Activated T-cell treated with anti-CD3 and anti-CD28 coated beads, Interleukin-2, amount 50 U/mL, for 4 hours (primary cell): ENCODE measurements around the gene TMEM94. TPM values are rescaled to one million over a fixed set of nuclear protein-coding genes. Genes with fewer than 3 reads are reported as not detected.
"Not testable (repeated sequence)": the region's sequence is repeated elsewhere in the genome, so short reads cannot be mapped to it uniquely, and the experiment has no call there.

ENCODE experiments used
- ATAC-seq, 2 donors: fragments of 200-7000 bp; cut with Tn5 transposase; one replicate each; pipeline ENCODE4 v1.10.0; 2021
- DNase-seq: peaks from one replicate; pipeline ENCODE4 v3.0.0-alpha.2; 2020
- H3K27me3 Mint-ChIP-seq: one replicate; pipeline ENCODE4 v1.8.0; 2021; ENCODE audit warnings: low read depth, mixed read lengths
- H3K36me3 Mint-ChIP-seq: one replicate; pipeline ENCODE4 v1.8.0; 2022; ENCODE audit warnings: mixed read lengths; ENCODE audit not compliant: insufficient read depth
- H3K4me1 Mint-ChIP-seq: one replicate; pipeline ENCODE4 v1.8.0; 2021; ENCODE audit warnings: low read depth, mixed read lengths
- H3K4me3 Mint-ChIP-seq: one replicate; pipeline ENCODE4 v1.8.0; 2021; ENCODE audit warnings: mild to moderate bottlenecking, moderate library complexity, mixed read lengths
- H3K9me3 Mint-ChIP-seq: one replicate; pipeline ENCODE4 v1.8.0; 2021; ENCODE audit warnings: mixed read lengths
- total RNA-seq, 3 donors: library from RNA; stranded (reverse); gene quantifications; one replicate each; pipeline ENCODE4 v1.2.1, GENCODE V29; 2021

The TMEM94 gene
- total RNA-seq, 3 donors from 2014 or later: 44.0 to 49.6 (median 46.6) TPM

- H3K4me3 Mint-ChIP-seq: not testable (repeated sequence)
Observed at GRCh38 chr17:75434433-75434832, 22.0 kb upstream of the TMEM94 start.

GRCh38 chr17:75437404-75437803, 19.0 kb upstream of the TMEM94 start:
- not testable (repeated sequence) for H3K27me3 Mint-ChIP-seq, ATAC-seq, H3K36me3 Mint-ChIP-seq, H3K4me3 Mint-ChIP-seq, DNase-seq, H3K9me3 Mint-ChIP-seq
- H3K4me1 Mint-ChIP-seq: peaks cover 14% of the 10 kb centered on the region

More at GRCh38 chr17:75434433-75434832, 22.0 kb upstream of the TMEM94 start:
- peaks cover 14% of the 10 kb centered on the region for H3K4me1 Mint-ChIP-seq
- not testable (repeated sequence) for H3K36me3 Mint-ChIP-seq, ATAC-seq, H3K9me3 Mint-ChIP-seq, H3K27me3 Mint-ChIP-seq, DNase-seq

DNA sequence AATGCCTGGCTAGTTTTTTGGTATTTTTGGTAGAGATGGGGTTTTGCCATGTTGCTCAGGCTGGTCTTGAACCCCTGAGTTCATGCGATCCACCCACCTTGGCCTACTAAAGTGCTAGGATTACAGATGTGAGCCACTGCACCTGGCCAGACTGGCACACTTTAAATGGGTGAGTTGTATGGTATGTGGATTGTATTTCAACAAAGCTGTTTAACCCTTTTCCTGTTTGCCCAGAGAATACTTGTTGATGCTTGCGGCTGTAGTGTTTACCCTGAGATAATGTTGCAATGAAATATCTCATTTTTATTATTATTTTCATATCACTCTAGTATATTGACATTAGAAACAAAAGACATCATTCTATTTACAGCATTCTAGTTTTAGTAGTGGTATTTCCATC, 17.1 kb upstream of the TMEM94 start:
- Mint-ChIP-seq H3K4me1 (peaks cover 14% of the 10 kb centered on the region), H3K27me3 (no peaks in the 10 kb centered on the region), H3K9me3 (no peaks in the 10 kb centered on the region), H3K36me3 (no peaks in the 10 kb centered on the region), H3K4me3 (no peak overlapping the region)
- ATAC-seq: no peak
- no peak for DNase-seq

- no peak overlapping the region for H3K4me3 Mint-ChIP-seq
- ATAC-seq: no peak
- no peak for DNase-seq
- H3K9me3 Mint-ChIP-seq: no peaks in the 10 kb centered on the region
- H3K36me3 Mint-ChIP-seq: no peaks in the 10 kb centered on the region
- H3K27me3 Mint-ChIP-seq: no peaks in the 10 kb centered on the region
- H3K4me1 Mint-ChIP-seq: peaks cover 4% of the 10 kb centered on the region
Observed at GRCh38 chr17:75440738-75441448, 15.5 kb upstream of the TMEM94 start.

- H3K4me3 Mint-ChIP-seq: no peak overlapping the region
- no peaks in the 10 kb centered on the region for H3K36me3 Mint-ChIP-seq
- no peaks in the 10 kb centered on the region for H3K27me3 Mint-ChIP-seq
- no peak for ATAC-seq
- DNase-seq: no peak
- H3K4me1 Mint-ChIP-seq: no peaks in the 10 kb centered on the region
- H3K9me3 Mint-ChIP-seq: no peaks in the 10 kb centered on the region
Observed at GRCh38 chr17:75442168-75443103, 14.0 kb upstream of the TMEM94 start.

GRCh38 chr17:75445296-75445695, 11.1 kb upstream of the TMEM94 start:
- H3K9me3 Mint-ChIP-seq: no peaks in the 10 kb centered on the region
- ATAC-seq (no peak), DNase-seq (no peak)
- no peak overlapping the region for H3K4me3 Mint-ChIP-seq
- no peaks in the 10 kb centered on the region for H3K36me3 Mint-ChIP-seq
- no peaks in the 10 kb centered on the region for H3K27me3 Mint-ChIP-seq
- H3K4me1 Mint-ChIP-seq: no peaks in the 10 kb centered on the region

DNA sequence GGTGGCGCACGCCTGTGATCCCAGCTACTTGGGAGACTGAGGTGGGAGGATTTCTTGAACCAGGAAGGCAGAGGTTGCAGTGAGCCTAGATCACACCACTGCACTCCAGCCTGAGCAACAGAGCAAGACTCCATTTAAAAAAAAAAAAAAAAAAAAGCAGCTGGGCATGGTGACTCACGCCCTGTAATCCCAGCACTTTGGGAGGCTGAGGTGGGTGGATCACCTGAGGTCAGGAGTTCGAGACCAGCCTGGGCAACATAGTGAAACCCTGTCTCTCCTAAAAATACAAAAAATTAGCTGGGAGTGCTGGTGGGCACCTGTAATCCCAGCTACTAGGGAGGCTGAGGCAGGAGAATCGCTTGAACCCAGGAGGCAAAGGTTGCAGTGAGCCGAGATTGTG, 10.5 kb upstream of the TMEM94 start:
- H3K9me3 Mint-ChIP-seq, H3K36me3 Mint-ChIP-seq, H3K4me3 Mint-ChIP-seq, ATAC-seq, H3K4me1 Mint-ChIP-seq, DNase-seq, H3K27me3 Mint-ChIP-seq: not testable (repeated sequence)

DNA sequence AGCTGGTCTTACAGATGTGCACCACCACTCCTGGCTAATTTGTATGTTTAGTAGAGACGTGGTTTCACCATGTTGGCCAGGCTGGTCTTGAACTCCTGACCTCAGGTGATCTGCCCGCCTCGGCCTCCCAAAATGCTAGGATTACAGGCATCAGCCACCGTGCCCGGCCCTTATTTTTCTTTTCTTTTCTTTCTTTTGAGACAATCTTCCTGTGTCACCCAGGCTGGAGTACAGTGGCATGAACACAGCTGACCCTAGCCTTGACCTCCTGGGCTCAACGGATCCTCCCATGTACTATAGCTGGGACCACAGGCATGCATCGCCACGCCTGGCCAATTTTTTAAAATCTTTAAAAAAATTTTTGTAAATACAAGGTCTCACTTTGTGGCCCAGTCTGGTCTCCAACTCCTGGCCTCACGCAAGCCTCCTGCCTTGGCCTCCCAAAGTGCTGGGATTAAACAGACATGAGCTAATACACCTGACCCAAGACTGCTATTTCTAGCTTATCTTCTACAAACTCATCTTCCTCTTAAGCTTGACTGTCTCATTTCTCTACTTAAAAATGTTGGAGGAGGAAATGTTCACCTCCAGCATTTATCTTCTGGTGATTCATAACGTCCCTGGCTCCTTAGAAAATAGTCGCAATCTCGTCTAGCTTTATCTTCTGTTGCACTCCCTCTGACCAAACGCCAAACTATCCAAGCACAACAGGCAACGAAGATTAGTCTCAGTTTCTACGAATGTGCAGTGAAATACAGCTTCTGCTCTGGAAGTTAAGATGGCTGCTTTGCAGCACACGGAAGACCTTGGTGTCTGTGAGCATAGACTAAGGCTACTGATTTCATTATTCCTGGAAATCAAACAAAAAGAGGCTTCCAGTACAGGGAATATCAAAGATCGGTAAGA, 8.2 kb upstream of the TMEM94 start:
- DNase-seq (no peak), ATAC-seq (no peak)
- Mint-ChIP-seq H3K36me3 (no peaks in the 10 kb centered on the region), H3K4me3 (no peak overlapping the region), H3K27me3 (no peaks in the 10 kb centered on the region), H3K4me1 (no peaks in the 10 kb centered on the region), H3K9me3 (no peaks in the 10 kb centered on the region)

GRCh38 chr17:75450270-75450669, 6.2 kb upstream of the TMEM94 start:
- H3K9me3 Mint-ChIP-seq: no peaks in the 10 kb centered on the region
- H3K27me3 Mint-ChIP-seq: no peaks in the 10 kb centered on the region
- H3K36me3 Mint-ChIP-seq: no peaks in the 10 kb centered on the region
- DNase-seq (no peak), ATAC-seq (no peak)
- H3K4me3 Mint-ChIP-seq: no peak overlapping the region
- H3K4me1 Mint-ChIP-seq: no peaks in the 10 kb centered on the region

DNA sequence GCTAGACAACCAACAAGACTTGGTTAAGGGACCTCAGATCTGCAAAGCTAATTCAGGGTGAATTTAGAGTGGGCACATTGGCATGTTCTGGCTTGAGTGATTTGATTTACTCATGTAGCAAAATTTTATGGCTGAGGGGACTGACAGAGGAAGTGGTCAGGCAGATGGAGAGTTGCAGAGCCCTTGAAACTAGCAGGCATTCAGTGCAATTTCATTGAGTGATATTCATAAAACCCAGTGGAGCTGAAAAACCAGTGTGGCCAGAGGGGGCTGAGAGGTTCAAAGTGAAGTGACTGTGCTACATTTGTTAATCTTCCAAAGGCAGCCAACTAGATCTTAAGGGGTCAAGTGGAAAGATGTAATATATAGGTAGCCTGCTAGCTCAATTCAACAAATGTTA, 2.2 kb upstream of the TMEM94 start:
- Mint-ChIP-seq H3K4me1 (peaks cover 28% of the 10 kb centered on the region), H3K36me3 (no peaks in the 10 kb centered on the region), H3K27me3 (no peaks in the 10 kb centered on the region), H3K4me3 (no peak overlapping the region), H3K9me3 (no peaks in the 10 kb centered on the region)
- DNase-seq: no peak
- ATAC-seq: no peak

GRCh38 chr17:75454672-75455071, 1.8 kb upstream of the TMEM94 start:
- H3K4me3 Mint-ChIP-seq, DNase-seq, H3K9me3 Mint-ChIP-seq, H3K36me3 Mint-ChIP-seq, ATAC-seq, H3K27me3 Mint-ChIP-seq: not testable (repeated sequence)
- H3K4me1 Mint-ChIP-seq: peaks cover 29% of the 10 kb centered on the region

DNA sequence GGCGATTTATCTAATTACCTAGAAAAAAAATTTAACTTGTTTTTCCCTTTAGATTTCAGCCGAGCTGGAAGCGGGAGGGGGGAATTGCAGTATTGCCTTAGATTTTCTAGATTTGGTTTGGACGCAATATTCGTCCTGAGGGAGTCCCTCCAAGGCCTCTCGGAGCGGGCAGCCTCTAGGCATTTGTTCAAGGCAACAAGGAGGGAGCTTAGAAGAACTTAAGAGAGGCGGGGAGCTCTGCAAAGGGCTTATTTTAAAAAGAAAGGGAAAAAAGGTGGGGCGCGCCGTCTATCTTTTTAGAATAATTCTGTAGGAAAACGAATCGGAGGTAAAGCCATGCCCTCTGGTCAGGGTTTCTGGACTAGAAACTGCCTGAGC, 407 bp upstream of the TMEM94 start:
- no peaks in the 10 kb centered on the region for H3K36me3 Mint-ChIP-seq
- no peaks in the 10 kb centered on the region for H3K9me3 Mint-ChIP-seq
- peak overlapping the region; percentile 89 for H3K4me3 Mint-ChIP-seq
- DNase-seq (peak; percentile 6), ATAC-seq (peak; percentile 23 to 27)
- H3K27me3 Mint-ChIP-seq: no peaks in the 10 kb centered on the region
- H3K4me1 Mint-ChIP-seq: peaks cover 34% of the 10 kb centered on the region

DNA sequence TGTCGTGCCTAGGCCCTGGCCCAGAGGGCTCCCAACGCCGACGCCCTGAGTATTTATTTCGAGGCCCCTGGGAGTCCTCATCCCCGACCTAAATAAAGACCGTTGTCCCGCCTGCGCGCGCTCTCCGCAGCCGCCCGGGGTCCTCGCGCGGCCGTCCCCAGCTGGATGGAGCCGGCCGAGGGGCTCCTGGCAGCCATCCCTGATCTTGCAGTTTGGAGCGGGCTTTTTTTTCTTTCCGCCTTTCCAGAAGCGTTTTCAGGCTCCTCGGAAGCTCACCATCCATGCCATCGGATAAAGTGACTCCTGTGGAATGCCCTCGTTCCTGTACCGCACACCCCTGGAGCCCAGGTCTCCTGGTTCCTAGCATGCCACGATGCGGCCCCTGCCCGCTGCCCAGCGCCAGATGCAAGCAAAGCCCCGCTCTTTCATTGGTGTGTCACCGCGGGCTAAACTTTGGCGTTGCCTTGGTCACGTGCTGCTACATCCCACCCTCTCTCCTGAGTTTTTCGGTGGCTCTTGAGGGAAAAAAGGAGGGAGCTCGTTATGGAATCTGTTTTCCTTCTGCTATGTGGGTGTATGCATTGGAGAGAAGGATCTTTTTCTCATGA, 716 bp downstream of the TMEM94 start:
- Mint-ChIP-seq H3K9me3 (no peaks in the 10 kb centered on the region), H3K36me3 (no peaks in the 10 kb centered on the region), H3K4me1 (peaks cover 34% of the 10 kb centered on the region), H3K4me3 (peak overlapping the region; percentile 89), H3K27me3 (no peaks in the 10 kb centered on the region)
- DNase-seq (no peak), ATAC-seq (peak; percentile 19 to 32)

GRCh38 chr17:75459246-75459589, 2.8 kb downstream of the TMEM94 start:
- Mint-ChIP-seq H3K4me3 (no peak overlapping the region), H3K9me3 (no peaks in the 10 kb centered on the region), H3K36me3 (peaks cover 3% of the 10 kb centered on the region), H3K27me3 (no peaks in the 10 kb centered on the region), H3K4me1 (peaks cover 41% of the 10 kb centered on the region)
- ATAC-seq (no peak), DNase-seq (no peak)
